ENCODE data around the gene MBD4. TPM values are rescaled to one million over a fixed set of nuclear protein-coding genes. Genes with fewer than 3 reads are reported as not detected.
"Not testable (repeated sequence)": the region's sequence is repeated elsewhere in the genome, so short reads cannot be mapped to it uniquely, and the experiment has no call there.

The MBD4 gene
- 44.4 and 49.0 TPM in 2 replicates for total RNA-seq

GRCh38 chr3:129439817-129440617, at the start of gene MBD4, which contains the start of gene IFT122:
Gene MBD4, minus strand, starts transcription at chr3:129439948. Its CDS starts 115 bp downstream, at chr3:129439833.
Gene IFT122, plus strand, starts transcription at chr3:129440224. Its CDS starts 107 bp downstream, at chr3:129440331.
- intact Hi-C loops (cut with micrococcal nuclease): loop anchor here (1.0 to 10.0 kb wide), 13 partner anchors 12 to 1305 kb away; partner anchors contain the start of genes ACAD9, CNBP, EFCAB12 and HMCES

GRCh38 chr3:129489258-129489657, 49.5 kb upstream of the MBD4 start:
- intact Hi-C loops (cut with micrococcal nuclease): not testable (repeated sequence)

- intact Hi-C loops (cut with micrococcal nuclease): not testable (repeated sequence)
These were observed 48.2 kb upstream of the MBD4 start for GRCh38 chr3:129487868-129488335.

GRCh38 chr3:129487183-129487867, 47.6 kb upstream of the MBD4 start:
- intact Hi-C loops (cut with micrococcal nuclease): no loop called here

GRCh38 chr3:129486664-129487035, 46.9 kb upstream of the MBD4 start:
- intact Hi-C loops (cut with micrococcal nuclease): no loop called here

- intact Hi-C loops (cut with micrococcal nuclease): no loop called here
These were observed 46.2 kb upstream of the MBD4 start for GRCh38 chr3:129485721-129486663.

- intact Hi-C loops (cut with micrococcal nuclease): not testable (repeated sequence)
These were observed 45.4 kb upstream of the MBD4 start for GRCh38 chr3:129485146-129485545.

GRCh38 chr3:129483870-129484269, 44.1 kb upstream of the MBD4 start:
- intact Hi-C loops (cut with micrococcal nuclease): no loop called here

GRCh38 chr3:129482721-129483120, 43.0 kb upstream of the MBD4 start:
- intact Hi-C loops (cut with micrococcal nuclease): no loop called here

- intact Hi-C loops (cut with micrococcal nuclease): no loop called here
These were observed 42.1 kb upstream of the MBD4 start for GRCh38 chr3:129481766-129482332.

GRCh38 chr3:129481225-129481765, 41.5 kb upstream of the MBD4 start:
- intact Hi-C loops (cut with micrococcal nuclease): not testable (repeated sequence)

- intact Hi-C loops (cut with micrococcal nuclease): no loop called here
These were observed 36.8 kb upstream of the MBD4 start for GRCh38 chr3:129476586-129476985.

- intact Hi-C loops (cut with micrococcal nuclease): no loop called here
These were observed 36.1 kb upstream of the MBD4 start for GRCh38 chr3:129475863-129476262.

- intact Hi-C loops (cut with micrococcal nuclease): no loop called here
These were observed 35.4 kb upstream of the MBD4 start for GRCh38 chr3:129474984-129475804.

- intact Hi-C loops (cut with micrococcal nuclease): no loop called here
These were observed 34.0 kb upstream of the MBD4 start for GRCh38 chr3:129473769-129474152.

- intact Hi-C loops (cut with micrococcal nuclease): no loop called here
These were observed 33.5 kb upstream of the MBD4 start for GRCh38 chr3:129473067-129473768.

GRCh38 chr3:129470861-129471260, 31.1 kb upstream of the MBD4 start:
- intact Hi-C loops (cut with micrococcal nuclease): no loop called here

- intact Hi-C loops (cut with micrococcal nuclease): no loop called here
These were observed 29.3 kb upstream of the MBD4 start for GRCh38 chr3:129469026-129469425.

- intact Hi-C loops (cut with micrococcal nuclease): no loop called here
These were observed 28.2 kb upstream of the MBD4 start for GRCh38 chr3:129467932-129468331.

Data from T-helper 2 cell treated with Interferon-gamma antibody and Interleukin-4, amounts not matched to agents 100 ng/mL and 5 ng/mL, for 36 hours (primary cell).